GM19099 (cell line): Measurements from ENCODE around the gene RPL19.

ENCODE experiments used
- POLR2A ChIP-seq: IDR thresholded peaks from 3 replicates; pipeline ENCODE4 v1.6.1; 2011; ENCODE audit warnings: low read depth; ENCODE audit not compliant: insufficient read length; ENCODE audit errors: extremely low read depth

Gene RPL19

DNA sequence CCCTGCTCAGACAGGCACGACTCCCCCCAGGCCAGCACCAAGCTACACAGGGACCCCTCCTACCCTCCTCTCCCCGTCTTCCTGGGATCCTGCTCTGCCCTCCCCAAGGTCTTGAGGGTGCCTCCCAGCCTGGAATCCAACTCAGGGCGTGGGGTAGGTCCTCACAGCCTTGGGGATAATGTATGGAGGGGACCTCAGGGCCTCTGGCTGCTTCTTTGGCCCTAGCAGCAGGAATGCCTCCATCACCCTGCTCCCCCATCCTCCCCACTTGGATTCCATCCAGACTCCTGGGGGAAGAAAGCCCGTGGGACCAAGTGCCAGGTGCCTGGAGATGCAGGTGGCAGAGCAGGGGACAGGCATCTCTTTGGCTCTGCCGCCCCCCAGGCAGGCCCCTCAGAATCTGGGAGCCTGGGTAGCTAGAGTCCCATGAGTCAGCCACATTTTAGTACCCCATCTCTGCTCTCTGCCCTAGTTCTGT is 36.4 kb downstream of the RPL19 start:
- no peak for TF ChIP-seq POLR2A

DNA sequence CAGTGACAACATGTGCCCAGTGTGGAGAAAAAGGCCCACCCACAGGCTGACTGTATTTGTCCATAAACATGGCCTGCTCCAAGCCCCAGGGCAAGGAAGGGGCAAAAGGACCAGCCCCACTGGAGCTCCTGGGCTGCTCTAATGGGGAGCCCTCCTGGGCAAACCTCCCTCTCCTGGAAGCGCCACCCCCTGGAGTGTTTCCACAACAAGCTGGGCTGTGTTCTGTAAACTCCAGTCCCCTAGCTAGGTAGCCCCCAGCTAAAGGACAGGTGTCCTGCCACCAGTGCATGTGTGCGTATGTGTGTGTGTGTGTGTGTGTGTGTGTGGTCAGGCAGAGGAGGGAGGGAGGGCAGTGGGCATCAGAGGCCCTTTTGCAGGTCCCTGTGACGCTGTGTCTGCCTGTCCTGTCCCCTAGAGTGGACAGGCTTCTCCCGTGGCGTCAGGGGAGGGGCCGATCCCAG is 36.9 kb downstream of the RPL19 start:
- TF ChIP-seq POLR2A = no peak

GRCh38 chr17:39237586-39237985 is 37.5 kb downstream of the RPL19 start:
- no peak for TF ChIP-seq POLR2A

DNA sequence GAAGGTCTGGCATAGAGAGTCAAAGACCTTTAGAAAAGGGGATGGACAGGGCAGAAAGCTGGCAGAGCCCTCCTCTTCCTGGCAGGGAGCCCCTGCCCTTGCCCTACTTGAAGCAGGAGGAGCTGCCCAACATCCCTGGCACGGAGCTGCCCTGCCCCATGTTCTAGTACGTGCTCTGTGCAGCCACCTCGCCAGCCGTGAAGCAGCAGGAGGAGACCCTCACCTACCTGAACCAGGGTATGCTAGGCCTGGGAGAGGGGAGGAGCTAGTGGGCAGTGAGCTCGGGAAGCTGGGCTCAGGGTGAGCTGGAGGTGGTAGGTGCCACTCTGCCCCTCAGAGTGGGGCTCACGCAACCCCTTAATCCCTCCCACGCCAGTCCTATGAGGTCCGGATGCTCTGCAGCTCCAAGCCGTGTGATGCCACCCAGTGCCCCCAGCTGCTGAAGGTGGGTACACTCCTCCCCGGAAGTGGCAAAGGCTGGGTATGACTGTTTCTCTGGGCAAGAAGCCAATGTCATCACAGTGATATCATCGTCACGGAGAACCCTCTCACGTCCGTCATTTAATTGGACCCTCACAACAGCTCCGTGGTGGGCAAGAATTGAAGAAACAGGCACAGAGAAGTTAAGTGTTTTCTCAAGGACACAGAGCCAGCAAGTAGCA is 38.4 kb downstream of the RPL19 start:
- TF ChIP-seq POLR2A = no peak

- no peak for TF ChIP-seq POLR2A
These were observed 39.7 kb downstream of the RPL19 start for GRCh38 chr17:39239640-39240314.

GRCh38 chr17:39240631-39241030 is 40.5 kb downstream of the RPL19 start:
- TF ChIP-seq POLR2A = no peak

DNA sequence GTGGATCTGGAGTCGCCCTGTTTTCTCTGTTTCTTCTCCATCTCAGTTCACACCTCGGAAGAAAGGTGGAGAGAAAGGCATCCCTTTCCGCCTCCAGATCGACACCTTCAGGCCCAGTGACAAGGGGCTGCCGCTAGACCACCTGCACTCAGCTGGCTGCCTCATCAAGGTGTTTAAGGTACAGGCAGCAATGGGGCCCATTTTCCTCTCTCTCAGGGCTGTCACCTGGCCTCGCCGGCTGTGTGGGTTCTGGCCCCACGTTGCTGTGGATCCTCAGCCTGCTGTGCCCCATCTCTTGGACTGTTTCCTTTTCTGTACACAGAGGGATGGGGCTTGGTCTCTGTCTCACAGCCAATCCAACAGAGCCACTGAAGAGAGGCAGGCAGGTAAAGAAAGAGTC is 43.1 kb downstream of the RPL19 start:
- TF ChIP-seq POLR2A = no peak

GRCh38 chr17:39244016-39244599 is 44.0 kb downstream of the RPL19 start:
- TF ChIP-seq POLR2A = no peak

GRCh38 chr17:39244600-39245570 is 44.8 kb downstream of the RPL19 start:
- TF ChIP-seq POLR2A = no peak

DNA sequence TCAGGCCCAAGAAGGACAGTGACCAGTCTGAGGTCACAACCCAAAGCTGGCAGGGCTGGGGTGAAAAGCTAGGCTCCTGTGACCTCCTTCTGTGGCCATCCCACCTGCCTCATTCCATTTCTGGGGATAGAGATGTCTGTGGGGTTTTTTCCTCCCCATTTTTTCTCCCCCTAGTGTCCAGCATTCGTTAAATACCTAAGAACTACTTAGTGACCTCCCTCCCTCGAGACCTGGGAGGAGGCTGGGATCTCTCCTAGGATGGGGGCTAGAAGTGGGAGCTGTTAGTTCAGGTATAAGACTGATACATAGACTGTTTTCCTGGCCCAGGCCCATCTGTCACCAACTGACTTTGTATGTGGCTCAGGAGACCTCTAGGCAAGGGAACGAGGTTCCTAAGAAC is 46.2 kb downstream of the RPL19 start:
- TF ChIP-seq POLR2A = no peak

DNA sequence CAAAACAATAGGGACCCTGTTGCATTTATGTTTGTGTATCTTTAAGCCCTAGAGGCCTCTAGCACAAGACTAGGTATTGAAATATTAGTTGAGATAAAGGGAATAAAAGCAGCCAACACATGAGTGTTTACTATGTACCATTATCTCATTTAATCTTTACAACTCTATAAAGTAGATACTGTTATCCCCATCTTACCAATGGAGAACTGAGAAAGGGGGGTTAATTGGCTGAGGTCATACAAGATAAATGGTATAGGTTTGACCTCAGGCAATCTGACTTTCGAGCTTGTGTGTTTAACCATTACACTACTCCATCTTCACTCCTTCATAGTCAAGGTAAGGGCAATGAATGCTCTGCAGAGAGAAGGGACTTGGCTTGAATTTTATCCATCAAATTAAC is 51.9 kb downstream of the RPL19 start:
- no peak for TF ChIP-seq POLR2A

- no peak for TF ChIP-seq POLR2A
These were observed 52.8 kb downstream of the RPL19 start for GRCh38 chr17:39252788-39253460.
